Adrenal gland (tissue), 5 donors: Measurements from ENCODE around the gene PODNL1.

Experiments used
- CTCF ChIP-seq, 6 experiments: fragments of 450-650 bp in 4 of 6; fragments of 200-600 bp in 2 of 6; sonication (generic) in 1 of 6; IDR thresholded peaks; 1 replicate in 5 of 6; 2 replicates in 1 of 6; pipeline versions ENCODE4 v1.5.1 to v1.8.0; 2016 to 2021; ENCODE audit warnings: antibody characterized with exemption in 6 of 6, mild to moderate bottlenecking in 2 of 6, moderate library complexity in 1 of 6
- POLR2A ChIP-seq, 2 donors: fragments of 450-650 bp; IDR thresholded peaks; one replicate each; pipeline ENCODE4 v1.6.1; 2017; ENCODE audit warnings: antibody characterized with exemption in 2 of 2, mild to moderate bottlenecking in 2 of 2, moderate library complexity in 1 of 2
- donor health status: DM: no; HTN: no; CAD: no.

- TF ChIP-seq CTCF (IDR thresholded peaks at IDR 0.05) (no peak), POLR2A (IDR thresholded peaks at IDR 0.05) (no peak)
These were observed 43.7 kb downstream of the PODNL1 start for GRCh38 chr19:13894552-13894951.
